Nephron progenitor cell (in vitro differentiated cells): ENCODE measurements around the gene NID2.

ENCODE experiments used
- DNase-seq: peaks from one replicate; pipeline ENCODE4 v3.0.0; 2021
- H3K27ac Mint-ChIP-seq: 2 replicates; pipeline ENCODE4 v1.8.0; 2021; ENCODE audit warnings: mild to moderate bottlenecking, moderate library complexity, mixed read lengths
- H3K27me3 Mint-ChIP-seq: 2 replicates; pipeline ENCODE4 v1.8.0; 2021; ENCODE audit warnings: mild to moderate bottlenecking, low read depth, mixed read lengths; ENCODE audit not compliant: poor library complexity
- H3K36me3 Mint-ChIP-seq: 2 replicates; pipeline ENCODE4 v1.8.0; 2021; ENCODE audit warnings: low read depth, mixed read lengths
- H3K4me1 Mint-ChIP-seq: 2 replicates; pipeline ENCODE4 v1.8.0; 2021; ENCODE audit warnings: mixed read lengths
- H3K4me3 Mint-ChIP-seq: 2 replicates; pipeline ENCODE4 v1.8.0; 2021; ENCODE audit warnings: mild to moderate bottlenecking, moderate library complexity, mixed read lengths
- H3K9me3 Mint-ChIP-seq: 2 replicates; pipeline ENCODE4 v1.8.0; 2021; ENCODE audit warnings: mild to moderate bottlenecking, moderate library complexity, mixed read lengths
- CTCF ChIP-seq: fragments of 200-600 bp; sonication (generic); IDR thresholded peaks from 2 replicates; pipeline ENCODE4 v1.5.0; 2021; ENCODE audit warnings: antibody characterized with exemption

NID2 gene

GRCh38 chr14:52064174-52064573, 4.7 kb downstream of the NID2 start:
- H3K4me1 Mint-ChIP-seq, result peaks cover 37% of the 10 kb centered on the region
- H3K27ac Mint-ChIP-seq, result no peak overlapping the region
- peaks cover 3% of the 10 kb centered on the region for H3K27me3 Mint-ChIP-seq
- no peak for DNase-seq
- no peaks in the 10 kb centered on the region for H3K9me3 Mint-ChIP-seq
- H3K36me3 Mint-ChIP-seq, result no peaks in the 10 kb centered on the region
- no peak for TF ChIP-seq CTCF
- no peak overlapping the region for H3K4me3 Mint-ChIP-seq

GRCh38 chr14:52063052-52063462, 5.8 kb downstream of the NID2 start:
- no peak for DNase-seq

GRCh38 chr14:52061890-52062289, 7.0 kb downstream of the NID2 start:
- TF ChIP-seq CTCF, result no peak
- Mint-ChIP-seq H3K4me1 (peaks cover 29% of the 10 kb centered on the region), H3K36me3 (no peaks in the 10 kb centered on the region), H3K27me3 (peaks cover 4% of the 10 kb centered on the region), H3K27ac (no peak overlapping the region), H3K4me3 (no peak overlapping the region), H3K9me3 (no peaks in the 10 kb centered on the region)
- DNase-seq, result no peak

More at GRCh38 chr14:52063052-52063462, 5.8 kb downstream of the NID2 start:
- H3K4me1 Mint-ChIP-seq, result peaks cover 37% of the 10 kb centered on the region
- H3K9me3 Mint-ChIP-seq, result no peaks in the 10 kb centered on the region
- TF ChIP-seq CTCF, result no peak
- H3K36me3 Mint-ChIP-seq, result no peaks in the 10 kb centered on the region
- peaks cover 8% of the 10 kb centered on the region for H3K27me3 Mint-ChIP-seq
- peak overlapping the region; percentile 84 for H3K27ac Mint-ChIP-seq
- H3K4me3 Mint-ChIP-seq, result no peak overlapping the region

GRCh38 chr14:52061390-52061789, 7.5 kb downstream of the NID2 start:
- Mint-ChIP-seq H3K4me3 (no peak overlapping the region), H3K4me1 (peaks cover 29% of the 10 kb centered on the region), H3K27me3 (peaks cover 4% of the 10 kb centered on the region), H3K9me3 (no peaks in the 10 kb centered on the region), H3K27ac (peak overlapping the region; percentile 19), H3K36me3 (no peaks in the 10 kb centered on the region)
- TF ChIP-seq CTCF, result no peak
- no peak for DNase-seq

- Mint-ChIP-seq H3K4me1 (peaks cover 29% of the 10 kb centered on the region), H3K4me3 (no peak overlapping the region), H3K9me3 (no peaks in the 10 kb centered on the region), H3K36me3 (no peaks in the 10 kb centered on the region), H3K27ac (no peak overlapping the region), H3K27me3 (peaks cover 4% of the 10 kb centered on the region)
- no peak for DNase-seq
- TF ChIP-seq CTCF, result no peak
Observed at GRCh38 chr14:52060080-52060479, 8.8 kb downstream of the NID2 start.

- peaks cover 29% of the 10 kb centered on the region for H3K4me1 Mint-ChIP-seq
- no peak for DNase-seq
- peaks cover 4% of the 10 kb centered on the region for H3K27me3 Mint-ChIP-seq
- H3K9me3 Mint-ChIP-seq, result no peaks in the 10 kb centered on the region
- no peak overlapping the region for H3K27ac Mint-ChIP-seq
- H3K36me3 Mint-ChIP-seq, result no peaks in the 10 kb centered on the region
- no peak overlapping the region for H3K4me3 Mint-ChIP-seq
- TF ChIP-seq CTCF, result no peak
Observed at GRCh38 chr14:52059649-52060048, 9.2 kb downstream of the NID2 start.
